Cardiac muscle cell (in vitro differentiated cells and primary cell): ENCODE results near the gene LRRK1. TPM values are rescaled to one million over a fixed set of nuclear protein-coding genes. Genes with fewer than 3 reads are reported as not detected.
A peak's percentile ranks its signal among the peaks of the same experiment; 100 is the strongest.

ENCODE experiments used
- DNase-seq, 2 donors: peaks; one replicate each; pipeline versions ENCODE4 v3.0.0 to v3.0.0-alpha.2; 2010 to 2017; ENCODE audit warnings: low read depth in 1 of 2, low spot score in 1 of 2
- H3K27ac ChIP-seq: fragments of 200-600 bp; sonication (generic); 2 replicates; pipeline ENCODE4 v1.5.1; 2016
- H3K27me3 ChIP-seq: fragments of 200-600 bp; sonication (generic); 2 replicates; pipeline ENCODE4 v1.6.0; 2016; ENCODE audit warnings: control low read depth
- H3K36me3 ChIP-seq: fragments of 200-600 bp; sonication (generic); 2 replicates; pipeline ENCODE4 v1.5.1; 2016; ENCODE audit warnings: control low read depth
- H3K4me1 ChIP-seq: fragments of 200-600 bp; sonication (generic); 2 replicates; pipeline ENCODE4 v1.8.1; 2017; ENCODE audit warnings: low read depth, mild to moderate bottlenecking, mixed run types
- H3K4me3 ChIP-seq: fragments of 200-600 bp; sonication (generic); 2 replicates; pipeline ENCODE4 v1.5.1; 2016; ENCODE audit warnings: mild to moderate bottlenecking
- H3K9me3 ChIP-seq: fragments of 200-600 bp; sonication (generic); 2 replicates; pipeline ENCODE4 v1.5.1; 2017; ENCODE audit warnings: low read depth, mild to moderate bottlenecking, control low read depth
- CTCF ChIP-seq: IDR thresholded peaks from 2 replicates; pipeline ENCODE4 v1.5.1; 2012; ENCODE audit warnings: low read depth, mild to moderate bottlenecking, low read length
- polyA plus RNA-seq: library from polyadenylated mRNA; unstranded; fragments of >200 nt; fragmentation: Nextera tagmentation; extraction: Ambion mirVana; gene quantifications from 2 replicates; pipeline ENCODE4 v1.2.1, GENCODE V29; 2016
- total RNA-seq: library from RNA; depleted of rRNA; stranded (reverse); fragments of >200 nt; gene quantifications from 2 replicates; pipeline ENCODE4 v1.2.3, GENCODE V29; 2016

The LRRK1 gene
- total and polyA plus RNA-seq, 2 experiments from 2014 or later, result 0.12 to 1.0 TPM

- TF ChIP-seq CTCF, result no peak
- Histone ChIP-seq H3K4me3 (no peak overlapping the region), H3K27ac (no peak overlapping the region), H3K36me3 (no peaks in the 10 kb centered on the region), H3K4me1 (peaks cover 26% of the 10 kb centered on the region), H3K9me3 (no peaks in the 10 kb centered on the region), H3K27me3 (no peaks in the 10 kb centered on the region)
- no peak for DNase-seq
Observed at GRCh38 chr15:101064795-101065569, 145.8 kb downstream of the LRRK1 start.

GRCh38 chr15:101065570-101066221, 146.5 kb downstream of the LRRK1 start:
- Histone ChIP-seq H3K4me1 (peaks cover 26% of the 10 kb centered on the region), H3K9me3 (no peaks in the 10 kb centered on the region), H3K4me3 (no peak overlapping the region), H3K27ac (no peak overlapping the region), H3K36me3 (no peaks in the 10 kb centered on the region), H3K27me3 (no peaks in the 10 kb centered on the region)
- TF ChIP-seq CTCF, result no peak
- DNase-seq, result no peak

- no peak for TF ChIP-seq CTCF
- Histone ChIP-seq H3K4me1 (peaks cover 26% of the 10 kb centered on the region), H3K36me3 (no peaks in the 10 kb centered on the region), H3K27me3 (no peaks in the 10 kb centered on the region), H3K27ac (no peak overlapping the region), H3K4me3 (no peak overlapping the region), H3K9me3 (no peaks in the 10 kb centered on the region)
- DNase-seq, result no peak
Observed at GRCh38 chr15:101066501-101067408, 147.6 kb downstream of the LRRK1 start.

- no peak for TF ChIP-seq CTCF
- no peak for DNase-seq
- peak overlapping the region; percentile 72 for H3K27ac ChIP-seq
- no peaks in the 10 kb centered on the region for H3K36me3 ChIP-seq
- H3K27me3 ChIP-seq, result no peaks in the 10 kb centered on the region
- no peaks in the 10 kb centered on the region for H3K9me3 ChIP-seq
- no peak overlapping the region for H3K4me3 ChIP-seq
- H3K4me1 ChIP-seq, result peaks cover 26% of the 10 kb centered on the region
Observed at GRCh38 chr15:101067660-101068522, 148.7 kb downstream of the LRRK1 start.
